ENCODE measurements around the gene URB2.

The URB2 gene

DNA sequence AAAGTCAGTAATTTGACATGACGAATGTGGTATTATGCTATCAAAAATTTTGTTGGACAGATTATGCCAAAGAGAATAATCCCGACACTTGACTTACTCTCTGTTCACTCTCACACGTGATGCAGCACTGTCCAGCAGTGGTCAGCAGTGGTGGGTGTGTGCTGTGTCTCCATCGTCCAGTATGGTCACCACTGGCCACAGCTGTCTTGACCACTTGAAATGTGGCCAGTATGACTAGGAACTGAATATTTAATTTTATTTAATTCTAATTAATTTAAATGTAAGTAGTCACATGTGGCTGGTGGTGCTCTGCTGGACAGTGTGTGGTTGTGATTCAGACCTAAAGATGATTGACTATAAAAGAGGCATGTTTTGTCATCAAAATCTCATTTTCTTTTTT, 24.0 kb downstream of the URB2 start:
- no peak for DNase-seq

DNA sequence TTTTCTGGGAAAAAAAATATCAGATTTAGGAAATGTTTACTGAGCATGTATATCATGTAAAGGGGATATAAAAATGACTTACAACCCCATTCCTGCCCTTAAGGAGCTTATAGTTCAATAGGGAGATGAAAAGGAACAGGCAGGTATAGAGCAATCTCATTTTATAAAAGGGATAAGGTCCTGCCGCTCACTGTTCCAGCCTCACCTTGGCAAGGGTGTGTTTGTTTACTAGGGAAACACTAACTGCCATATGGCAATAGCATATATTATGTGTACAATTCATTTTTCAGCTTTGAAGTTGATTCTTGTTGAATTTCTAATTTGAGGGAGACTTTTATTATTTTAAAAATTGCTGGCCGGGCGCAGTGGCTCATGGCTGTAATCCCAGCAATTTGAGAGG, 25.5 kb downstream of the URB2 start:
- DNase-seq: no peak

DNA sequence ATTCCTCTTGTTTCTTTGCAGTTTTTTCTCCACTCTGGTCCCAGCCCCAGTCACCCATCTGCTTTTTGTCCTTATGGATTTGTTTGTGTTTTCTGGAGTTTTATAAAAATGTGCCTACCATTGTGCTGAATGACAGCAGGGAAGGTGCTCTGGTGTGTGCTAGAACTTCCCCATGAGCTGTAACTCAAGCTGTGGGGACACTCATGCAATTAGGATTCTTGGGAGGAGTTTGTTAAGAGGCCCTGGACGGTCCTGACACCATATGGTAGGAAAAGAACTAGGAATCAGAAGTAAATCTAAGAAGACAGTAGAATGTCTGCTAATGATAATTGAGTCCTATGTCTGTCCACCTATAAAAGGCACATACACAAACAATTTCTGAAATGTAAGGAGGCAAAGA, 27.4 kb downstream of the URB2 start:
- DNase-seq: no peak

DNA sequence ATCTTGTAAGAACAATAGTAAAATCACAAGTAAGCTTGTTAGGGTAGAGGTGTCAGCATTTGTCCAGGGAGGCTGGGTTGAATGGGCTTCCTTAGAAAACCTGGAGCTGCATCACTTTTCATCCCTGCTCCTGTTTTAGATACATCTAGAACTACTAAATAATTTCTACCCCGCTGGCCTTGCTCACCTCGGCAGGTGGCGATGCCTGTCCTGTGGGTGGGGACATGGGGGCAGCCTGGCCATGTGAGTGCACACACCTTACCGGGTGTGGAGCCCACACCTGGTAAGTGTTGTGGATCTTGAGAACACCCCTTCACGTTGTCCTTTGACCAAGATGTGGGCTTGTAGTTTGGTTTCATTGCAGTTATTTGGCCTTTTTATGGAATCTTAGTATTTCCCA, 29.7 kb downstream of the URB2 start:
- DNase-seq: no peak

DNA sequence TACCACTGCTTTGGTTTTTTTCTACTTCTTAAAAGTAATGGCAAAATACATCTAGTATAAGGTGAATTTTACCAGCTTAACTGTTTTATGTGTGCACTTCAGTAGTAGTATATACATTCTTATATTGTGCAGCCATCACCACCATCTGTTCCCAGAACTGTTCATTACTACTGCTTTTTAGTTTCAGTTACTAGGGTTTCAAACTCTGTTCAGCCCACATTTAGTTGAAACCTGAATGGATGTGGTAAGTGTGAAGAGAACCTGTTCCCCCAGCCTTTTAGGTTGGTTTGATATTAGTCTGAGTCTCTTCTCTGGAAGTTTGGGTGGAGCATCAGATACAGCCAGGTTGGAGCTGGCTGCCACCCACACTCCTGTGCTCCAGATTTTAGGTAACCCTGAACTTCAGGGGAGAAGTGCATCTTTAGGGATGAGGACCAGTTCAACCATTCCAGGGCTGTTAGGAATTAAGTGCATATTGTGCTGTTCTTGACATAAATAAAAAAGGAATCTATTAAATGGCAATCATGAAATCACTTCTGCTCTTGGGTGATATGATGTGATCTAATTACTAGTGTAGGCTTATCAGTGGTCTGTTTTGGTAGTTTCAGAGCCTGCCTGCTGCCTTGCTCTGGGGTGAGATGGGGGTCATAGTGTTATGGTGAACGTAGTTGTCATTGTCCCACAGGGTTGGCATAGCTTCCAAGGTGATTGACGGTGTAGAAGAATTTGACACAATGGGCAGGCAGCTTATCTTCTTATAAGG, 32.1 kb downstream of the URB2 start:
- DNase-seq: no peak

DNA sequence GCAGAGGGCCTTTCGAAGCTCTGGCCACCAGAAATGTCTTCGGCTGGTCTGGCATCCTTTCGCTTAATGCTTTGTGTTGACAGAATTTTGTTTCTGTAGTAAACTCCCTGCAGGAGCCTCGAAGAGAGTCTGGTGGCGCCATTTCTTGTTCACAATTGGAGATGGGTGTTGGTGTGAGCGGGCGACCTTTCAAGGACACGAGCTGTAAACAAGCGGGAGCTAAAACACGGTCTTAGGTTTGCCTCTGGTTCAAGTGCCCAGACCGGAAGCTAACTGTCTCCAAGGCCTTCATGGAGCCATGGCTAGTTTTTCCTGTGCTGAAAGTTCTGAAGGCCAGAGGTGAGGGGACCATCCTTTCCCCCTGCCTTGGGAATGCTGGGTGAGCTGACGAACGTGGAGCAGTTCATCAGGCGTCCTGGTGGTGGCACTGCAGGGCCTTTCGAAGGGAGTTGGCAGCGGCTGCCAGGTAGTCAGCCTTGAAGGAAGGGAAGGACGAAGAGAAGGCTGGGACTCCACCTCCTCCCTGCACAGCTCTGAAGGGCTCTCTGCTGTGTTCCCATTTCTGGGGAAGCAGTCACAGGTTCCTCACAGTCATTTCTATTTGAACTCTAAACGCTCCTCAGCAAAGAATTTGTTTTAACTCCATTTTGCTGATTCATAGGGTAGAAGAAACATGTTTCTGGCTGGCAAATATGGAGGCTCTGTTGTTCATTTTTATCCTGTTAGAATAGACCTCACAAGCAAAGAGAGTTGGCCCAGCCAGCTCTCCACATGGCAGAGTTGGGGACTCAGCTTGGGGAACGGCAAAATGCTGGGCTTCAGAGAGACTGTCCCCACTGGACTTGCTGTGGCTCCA, 35.2 kb downstream of the URB2 start:
- peak; percentile 67 for DNase-seq

DNA sequence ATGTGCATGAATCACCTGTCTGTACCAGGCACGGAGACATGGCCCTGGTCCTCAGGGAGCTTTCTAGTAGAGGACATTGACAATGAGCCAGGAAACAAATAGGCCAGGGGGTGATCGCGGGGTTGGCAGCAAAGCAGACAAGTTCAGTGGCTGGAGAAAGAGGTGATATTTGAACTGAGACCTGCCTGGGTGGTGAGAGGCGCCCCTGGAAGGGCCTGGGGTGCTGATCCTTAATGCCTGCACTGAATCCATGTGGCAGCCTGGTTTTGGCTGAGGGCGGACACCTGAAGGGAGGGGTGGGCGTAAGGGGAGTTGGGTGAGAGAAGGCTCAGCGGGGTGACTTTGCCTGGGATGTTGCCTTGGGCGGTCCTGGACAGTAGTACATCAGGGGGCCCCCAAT, 35.9 kb downstream of the URB2 start:
- no peak for DNase-seq

DNA sequence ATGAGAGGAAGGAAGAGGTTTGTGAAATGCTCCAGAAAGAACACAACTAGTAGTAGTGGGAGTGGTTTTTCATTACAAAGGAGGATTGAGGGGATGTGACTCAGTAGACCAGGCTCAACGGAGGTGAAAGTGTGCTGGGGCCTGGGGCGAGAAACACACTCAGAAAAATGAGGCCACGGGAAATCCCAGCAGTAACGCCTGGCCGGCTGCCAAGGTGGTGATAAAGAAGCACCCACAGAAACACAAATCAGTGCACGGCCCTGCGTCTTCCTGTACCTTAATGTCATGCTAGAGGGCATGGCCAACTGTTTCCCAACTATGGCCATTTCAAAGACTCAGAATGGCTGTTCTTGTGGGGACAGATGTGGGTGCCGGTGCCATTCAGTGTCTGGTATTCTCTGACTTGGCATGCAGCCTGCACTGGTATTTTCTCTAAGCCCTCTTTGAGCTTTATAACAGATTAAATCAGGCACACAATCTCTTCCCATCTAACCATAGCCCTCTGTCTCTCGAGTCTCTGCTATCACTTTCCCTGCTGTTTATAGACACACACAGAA, 38.2 kb downstream of the URB2 start:
- DNase-seq: peak; percentile 84

DNA sequence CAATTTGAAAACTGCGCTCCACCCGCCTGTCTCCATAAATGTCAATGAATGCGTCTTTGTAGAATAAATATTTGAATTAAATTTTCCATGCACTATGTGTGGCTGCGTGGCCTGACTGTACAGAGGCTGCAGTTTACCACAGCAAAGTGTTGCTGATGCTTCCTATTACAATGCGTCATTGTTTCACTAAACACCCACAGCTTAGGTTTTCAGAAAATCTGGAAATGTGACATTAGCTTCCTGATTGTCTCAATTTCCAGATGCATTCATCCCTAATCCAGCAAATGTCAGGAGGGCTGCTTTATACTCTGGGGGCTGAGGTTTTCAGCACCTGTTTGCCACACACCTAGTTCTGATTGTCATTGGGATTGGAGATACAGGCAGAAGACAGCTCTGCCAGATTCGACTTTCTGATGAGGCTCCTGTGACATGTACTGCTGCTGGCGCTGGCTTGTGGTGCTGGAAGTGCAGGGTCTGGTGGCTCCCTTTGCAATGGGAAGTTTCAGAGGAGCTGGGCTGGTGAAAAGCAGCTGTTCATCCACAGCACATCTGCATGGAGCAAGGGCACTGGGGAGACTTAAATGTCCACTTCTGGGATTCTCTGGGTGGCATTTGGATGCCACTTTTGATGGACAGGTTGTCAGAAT, 40.0 kb downstream of the URB2 start:
- DNase-seq: no peak

DNA sequence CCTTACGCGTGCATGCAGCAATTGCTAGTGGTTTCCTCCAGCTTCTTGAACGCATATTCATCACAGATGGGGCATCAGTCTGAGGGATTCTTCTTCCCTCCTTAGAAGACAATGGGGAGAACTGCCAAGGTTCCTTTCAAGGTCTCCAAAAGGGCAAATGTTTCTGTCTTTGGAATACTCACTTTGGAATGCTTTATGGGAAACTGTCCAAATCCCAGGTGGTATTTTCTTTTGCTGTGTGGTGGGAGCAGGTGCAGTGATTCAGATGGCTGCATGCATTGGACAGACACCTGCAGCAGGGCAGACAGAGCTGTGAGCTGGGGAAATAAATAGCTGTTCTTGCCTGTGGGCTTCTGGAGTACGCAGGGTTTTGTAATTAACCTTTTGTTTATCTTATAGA, 40.5 kb downstream of the URB2 start:
- no peak for DNase-seq

DNA sequence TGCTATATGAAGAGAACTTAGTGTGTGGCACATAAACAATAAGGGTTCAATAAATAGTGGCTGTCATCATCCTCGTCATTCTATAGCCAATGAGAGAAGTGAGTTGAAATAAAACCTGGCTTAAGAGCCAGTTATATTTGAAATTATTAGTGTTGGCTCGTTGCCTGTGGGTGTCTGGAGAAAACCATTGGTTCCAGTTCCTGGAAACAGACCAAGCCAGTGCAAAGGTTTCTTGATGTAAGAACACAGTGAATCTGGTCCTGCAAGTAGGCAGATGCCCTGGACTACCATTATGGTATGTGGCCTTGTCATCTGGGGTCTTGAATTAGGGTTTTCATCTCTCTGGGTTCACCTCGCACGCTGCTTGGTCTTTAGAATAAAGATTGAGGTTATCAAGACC, 43.3 kb downstream of the URB2 start:
- DNase-seq: no peak

DNA sequence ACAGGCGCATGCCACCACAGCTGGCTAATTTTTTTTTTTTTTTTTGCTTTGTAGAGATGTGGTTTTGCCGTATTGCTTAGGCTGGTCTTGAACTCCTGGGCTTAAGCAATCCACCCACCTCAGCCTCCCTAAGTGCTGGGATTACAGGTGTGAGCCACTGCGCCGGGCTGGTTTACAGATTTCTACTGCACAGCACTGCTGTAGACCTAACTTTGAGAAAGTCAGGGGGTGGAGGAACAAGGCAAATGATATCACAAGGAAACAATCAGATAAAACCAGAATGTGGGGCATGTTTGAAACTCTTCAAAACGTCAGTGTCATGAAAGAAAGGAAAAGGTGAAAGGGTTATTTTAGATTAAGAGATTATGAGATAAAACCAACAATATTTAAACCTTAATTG, 45.3 kb downstream of the URB2 start:
- no peak for DNase-seq

DNA sequence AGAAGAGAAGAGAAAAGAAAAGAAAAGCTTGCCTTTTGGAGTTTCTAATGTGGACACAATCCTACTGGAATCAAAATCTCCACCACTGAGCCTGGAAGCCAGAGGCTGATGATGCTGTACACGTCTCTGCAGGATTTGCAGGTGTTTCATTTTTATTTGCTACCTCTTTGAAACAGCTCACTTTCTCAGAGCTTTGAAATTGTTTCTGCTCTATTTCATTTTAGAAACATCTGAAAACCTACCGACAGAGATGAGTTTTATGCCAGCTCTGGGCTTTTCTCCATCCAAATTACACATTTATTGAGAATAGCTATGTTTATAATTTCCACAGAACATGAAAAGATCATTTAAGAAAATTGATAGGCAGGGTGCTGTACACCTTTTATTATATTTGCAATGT, 46.2 kb downstream of the URB2 start:
- DNase-seq: no peak

DNA sequence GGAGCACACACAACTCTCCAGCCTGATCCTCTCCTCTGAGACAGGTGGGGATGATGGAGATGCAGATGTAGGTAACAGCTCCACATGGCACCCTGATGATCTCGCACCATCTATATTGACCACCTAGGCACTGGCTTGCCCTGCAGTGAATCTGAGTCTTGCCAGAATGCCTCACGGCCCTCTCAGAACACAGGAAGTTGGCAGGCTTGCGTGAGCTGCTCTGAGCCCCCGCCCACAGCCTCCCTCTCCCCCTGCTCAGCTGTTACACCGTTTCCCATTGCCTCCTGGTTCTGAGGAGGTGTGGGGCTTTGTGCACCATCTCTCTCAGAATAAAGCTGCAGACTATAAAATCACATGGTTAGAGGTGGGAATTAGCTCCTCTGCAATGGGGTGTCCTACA, 48.0 kb downstream of the URB2 start:
- no peak for DNase-seq

DNA sequence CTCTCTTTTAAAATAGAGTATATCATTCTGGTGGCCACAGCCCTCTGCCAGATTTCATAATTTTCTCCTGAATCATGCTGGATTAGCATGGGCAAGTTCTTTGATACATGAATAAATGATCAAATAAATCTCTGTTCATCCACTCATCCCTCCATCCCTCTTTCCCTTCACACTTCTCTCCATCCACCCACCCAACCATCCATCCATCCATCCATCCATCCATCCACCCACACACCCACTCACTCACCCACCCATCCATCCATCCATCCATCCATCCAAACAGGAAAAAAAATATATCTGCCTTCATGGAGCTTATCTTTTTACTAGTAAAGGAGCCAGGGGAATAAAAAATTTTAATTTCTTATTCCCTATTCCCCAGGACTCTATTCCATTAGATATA, 49.3 kb downstream of the URB2 start:
- no peak for DNase-seq

DNA sequence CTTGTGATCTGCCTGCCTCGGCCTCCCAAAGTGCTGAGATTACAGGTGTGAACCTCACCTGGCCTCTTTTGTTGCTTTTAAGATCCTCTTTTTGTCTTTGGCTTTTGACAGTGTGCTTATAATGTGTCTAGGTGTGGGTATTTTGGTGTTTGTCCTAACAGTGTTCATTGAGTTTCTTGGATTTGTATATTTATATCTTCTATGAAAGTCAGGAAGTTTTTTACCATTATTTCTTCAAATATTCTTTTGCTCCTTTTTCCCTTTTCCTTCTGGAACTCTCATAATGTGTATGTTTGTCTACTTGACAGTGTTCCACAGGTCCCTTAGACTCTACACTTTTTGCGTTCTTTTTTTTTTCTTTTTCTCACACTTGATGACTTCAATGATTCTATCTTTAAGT, 59.1 kb downstream of the URB2 start:
- no peak for DNase-seq

DNA sequence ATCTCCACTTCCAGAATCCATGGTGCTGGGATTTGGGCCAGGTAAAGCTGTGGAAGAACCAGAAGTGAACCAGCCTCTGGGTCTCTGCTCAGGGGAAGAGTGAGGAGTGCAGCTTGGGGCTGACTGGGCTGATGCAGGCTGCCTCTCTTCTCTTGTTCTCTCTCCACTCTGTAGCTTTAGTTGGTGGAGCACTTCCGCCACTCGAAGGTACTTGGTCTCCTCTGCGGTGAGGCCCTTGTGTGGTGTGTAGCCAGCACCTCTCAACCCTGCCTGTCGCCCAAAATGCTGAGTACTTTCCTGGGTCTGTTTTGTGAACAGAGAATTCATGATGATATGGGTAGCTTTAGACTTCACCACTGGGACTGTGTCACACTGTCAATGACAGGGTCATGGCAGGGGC, 63.2 kb downstream of the URB2 start:
- DNase-seq: no peak

DNA sequence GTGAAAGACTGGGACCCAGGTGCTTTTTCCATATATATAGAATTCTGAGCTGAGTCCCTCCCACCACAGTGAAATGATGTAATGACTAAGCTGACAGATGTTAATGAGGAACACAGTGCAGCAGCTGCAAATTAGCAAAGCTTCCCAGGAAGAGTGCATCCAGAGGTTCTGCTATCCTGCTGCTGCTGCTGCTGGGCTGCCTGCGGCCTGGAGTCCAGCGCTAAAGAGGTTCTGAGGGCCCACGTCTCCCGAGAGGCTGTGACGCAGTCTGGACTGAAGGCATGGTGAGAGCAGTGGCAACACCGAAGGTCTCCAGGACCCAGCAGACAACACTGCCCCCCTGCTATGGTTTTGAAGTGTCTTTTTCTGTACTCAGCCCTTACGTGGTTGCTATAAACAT, 63.9 kb downstream of the URB2 start:
- no peak for DNase-seq

DNA sequence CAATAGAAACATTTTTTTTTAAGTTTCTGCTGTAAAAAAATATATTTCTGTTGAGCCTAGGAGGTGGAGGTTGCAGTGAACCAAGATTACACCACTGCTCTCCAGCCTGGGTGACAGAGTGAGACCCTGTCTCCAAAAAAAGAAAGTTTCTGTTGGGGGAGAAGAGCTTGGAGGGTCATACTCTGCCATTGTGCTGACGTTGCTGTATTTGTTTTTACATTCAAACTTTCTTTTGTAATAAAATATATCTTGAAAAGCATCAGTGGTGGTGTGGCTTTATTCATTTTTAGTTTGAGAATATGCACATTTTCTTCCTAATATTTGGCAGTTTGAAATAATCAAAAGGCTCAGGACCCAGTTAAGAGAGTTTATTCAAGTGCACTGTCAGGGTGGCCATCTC, 64.6 kb downstream of the URB2 start:
- no peak for DNase-seq

DNA sequence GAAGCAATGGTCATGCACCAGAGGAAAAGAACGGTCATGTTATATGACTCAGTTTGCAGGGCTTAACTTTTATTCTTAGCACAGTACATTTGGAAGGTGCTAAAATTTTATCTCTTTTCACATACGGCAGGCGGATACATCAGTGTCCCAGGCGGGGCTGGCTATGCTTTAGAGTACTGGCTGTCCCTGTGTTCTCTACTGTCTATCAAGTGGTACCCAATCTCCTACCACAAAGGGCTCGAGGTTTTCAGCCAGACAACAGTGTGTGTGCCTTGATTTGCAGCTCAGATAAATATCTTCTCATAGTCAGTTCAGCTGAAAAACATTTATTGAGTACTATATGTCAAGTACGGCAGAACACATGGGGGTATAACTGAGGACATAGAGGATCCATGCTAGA, 65.3 kb downstream of the URB2 start:
- no peak for DNase-seq

DNA sequence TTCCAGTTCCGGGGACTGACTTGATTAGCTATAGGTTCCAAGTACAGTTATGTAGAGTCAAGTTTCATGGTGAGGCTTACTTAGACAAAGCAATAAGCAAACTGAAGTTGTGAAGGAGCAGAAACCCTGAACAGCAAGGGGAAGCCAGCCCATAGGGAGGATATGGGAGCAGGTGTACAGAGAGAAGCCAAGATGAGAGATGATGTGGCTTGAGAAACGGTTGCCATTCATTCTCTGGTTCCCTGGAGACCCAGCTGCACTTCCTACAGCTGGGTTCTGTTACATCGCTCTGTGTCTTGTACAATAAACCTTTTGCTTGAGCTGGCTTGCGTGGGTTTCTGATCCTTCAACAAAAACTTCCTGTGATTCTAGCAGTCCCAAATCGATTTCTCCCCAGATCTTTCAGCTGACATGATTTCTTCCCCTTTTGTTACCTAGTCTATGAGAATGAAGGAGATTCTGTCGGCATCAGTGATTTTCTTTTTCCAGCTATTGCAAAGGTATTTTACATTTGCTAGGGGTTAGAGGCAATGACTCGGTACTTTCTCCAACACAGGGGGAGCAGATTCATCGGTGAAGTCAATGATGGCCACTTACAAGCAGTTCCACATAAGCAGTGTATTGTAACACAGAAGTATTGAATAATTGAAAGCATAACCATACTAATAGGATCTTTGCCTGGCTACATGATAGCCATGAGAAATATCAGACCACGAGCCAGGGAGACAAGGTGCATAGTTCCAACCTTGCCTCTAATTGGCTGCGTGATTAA, 67.3 kb downstream of the URB2 start:
- DNase-seq: no peak

DNA sequence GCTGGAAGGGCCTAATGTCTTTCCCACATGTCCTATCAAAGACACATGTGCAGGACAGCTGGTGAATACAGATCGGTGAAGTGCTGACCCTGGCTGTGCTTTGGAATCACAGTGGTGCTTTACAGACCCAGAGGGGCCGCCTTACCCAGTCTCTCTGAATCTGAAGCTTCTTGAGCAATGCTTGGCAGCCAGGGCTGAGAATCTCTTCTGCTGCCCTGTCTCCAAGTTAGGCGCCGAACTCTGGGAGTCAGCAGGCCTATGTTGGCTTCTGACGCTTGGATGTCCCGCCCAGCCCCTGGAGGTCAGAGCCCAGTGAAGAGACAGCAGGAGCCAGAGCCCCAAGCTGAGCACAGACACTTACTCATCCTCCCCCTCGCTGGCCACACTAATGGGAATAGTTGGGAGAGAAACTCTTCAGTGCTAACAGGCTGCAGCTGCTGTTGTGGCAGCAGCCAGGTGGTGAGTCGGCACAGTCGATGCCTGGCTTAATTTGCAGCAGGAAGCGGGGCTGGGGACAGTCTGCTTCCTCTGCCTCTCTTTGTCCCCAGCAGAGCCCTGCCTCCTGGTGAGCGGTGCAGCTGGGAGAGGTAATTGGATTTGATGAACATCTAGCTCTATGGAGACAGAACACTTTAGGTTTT, 68.1 kb downstream of the URB2 start:
- DNase-seq: no peak

All from activated naive CD4-positive, alpha-beta T cell treated with Interleukin-2 at 50 U/mL for 16 hours (primary cell).